Measurements from ENCODE around the gene SESTD1. TPM values are rescaled to one million over a fixed set of nuclear protein-coding genes. Genes with fewer than 3 reads are reported as not detected.

SESTD1 gene
- total and polyA plus RNA-seq, 2 of the 8 experiments (the other 6 are each of a cell fraction or from before 2014, with no cell fraction given) = 5.2 to 49.6 TPM

DNA sequence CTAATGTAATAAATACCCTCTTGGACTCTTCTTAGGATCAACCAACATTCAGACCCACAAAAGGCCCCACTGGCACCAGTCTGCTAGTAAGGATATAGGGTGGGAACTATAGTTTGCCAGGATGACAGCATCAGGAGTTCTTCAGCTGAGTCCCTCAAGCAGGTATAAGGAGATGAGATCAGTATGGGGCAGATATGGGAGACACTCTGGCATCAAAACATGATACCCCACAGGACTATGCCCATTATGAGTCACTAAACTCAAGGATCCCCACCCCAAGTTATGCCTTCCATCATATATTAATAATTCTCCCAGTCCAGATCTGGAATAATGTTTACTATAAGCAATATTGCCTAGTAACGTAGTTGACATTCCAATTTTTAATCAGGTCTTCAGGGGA is 131.6 kb downstream of the SESTD1 start:
- CTCF ChIA-PET (ENCODE audit: partially characterized antibody) = no interaction called here
- no peaks in the 10 kb centered on the region for H3K79me1 ChIP-seq (ENCODE audit: low read depth, low read length)
- no peak for DNase-seq (ENCODE audit: low read depth in 1 of 2, low spot score in 2 of 2)

More for the DNA sequence above, 131.6 kb downstream of the SESTD1 start:
- WGBS, 2 experiments (ENCODE audit: extremely low coverage in 1 of 2, insufficient coverage in 1 of 2, insufficient read length in 1 of 2, insufficient replicate concordance in 2 of 2, low coverage in 1 of 2, low lambda C conversion rate in 2 of 2, missing lambda C conversion rate in 1 of 2) = 93% methylated on average over 1 of the region's 1 CpG; no CpG with 5 or more reads in 1 of the 2 experiments
- Histone ChIP-seq H2BK5ac (ENCODE audit: low read depth, low read length) (no peak overlapping the region), H4K8ac (ENCODE audit: extremely low read depth, insufficient read depth, low read length) (no peak overlapping the region), H3K4ac (replicated peaks; ENCODE audit: insufficient read length, low read depth, low read length) (no peak overlapping the region), H3K23me2 (ENCODE audit: low read depth, low read length) (no peaks in the 10 kb centered on the region), H2AK5ac (ENCODE audit: low read depth, low read length) (no peak overlapping the region), H3K14ac (ENCODE audit: insufficient read length) (no peak overlapping the region), H4K91ac (replicated peaks; ENCODE audit: insufficient read length, low read length) (no peak overlapping the region), H3K9me3 (ENCODE audit: insufficient read depth in 2 of 2, low read depth in 1 of 2, low read length in 1 of 2) (no peaks in the 10 kb centered on the region), H2BK12ac (ENCODE audit: low read depth, low read length) (no peak overlapping the region), H3K79me2 (ENCODE audit: control insufficient read depth in 1 of 2, insufficient read depth in 2 of 2, low read length in 2 of 2) (no peaks in the 10 kb centered on the region), H3K4me3 (ENCODE audit: extremely low read depth in 1 of 4, insufficient read depth in 2 of 4, low read depth in 3 of 4, low read length in 4 of 4) (no peak overlapping the region), H2AFZ (ENCODE audit: low read length) (no peak overlapping the region), H4K20me1 (replicated peaks in 1 of 2; ENCODE audit: control insufficient read depth in 1 of 2, insufficient read depth in 2 of 2, low read length in 2 of 2) (no peaks in the 10 kb centered on the region), H2BK20ac (ENCODE audit: low read length) (no peak overlapping the region), H3K56ac (replicated peaks; ENCODE audit: insufficient read length, low read depth, low read length) (no peak overlapping the region), H3K36me3 (ENCODE audit: control insufficient read depth in 2 of 4, insufficient read depth in 4 of 4, low read length in 3 of 4) (no peaks in the 10 kb centered on the region), H2BK120ac (replicated peaks; ENCODE audit: low read depth, low read length) (no peak overlapping the region), H3K27me3 (replicated peaks in 1 of 4; ENCODE audit: control insufficient read depth in 3 of 4, extremely low read depth in 1 of 4, insufficient read depth in 3 of 4, low read length in 3 of 4) (no peaks in the 10 kb centered on the region), H3K23ac (ENCODE audit: insufficient read length) (no peak overlapping the region), H3K4me1 (replicated peaks in 1 of 4; ENCODE audit: control insufficient read depth in 3 of 4, insufficient read depth in 4 of 4, low read length in 3 of 4) (no peaks in the 10 kb centered on the region), H3K9ac (replicated peaks in 1 of 4; ENCODE audit: extremely low read depth in 1 of 4, low read depth in 3 of 4, low read length in 3 of 4) (no peak overlapping the region), H3K27ac (ENCODE audit: low read depth, low read length) (no peak overlapping the region), H4K5ac (ENCODE audit: insufficient read length, low read depth, low read length) (no peak overlapping the region), H3K4me2 (ENCODE audit: insufficient read depth in 1 of 2, low read depth in 2 of 2, low read length in 2 of 2) (no peak overlapping the region), H2BK15ac (ENCODE audit: low read length) (no peak overlapping the region), H3K18ac (ENCODE audit: extremely low read depth, low read length) (no peak overlapping the region)
- no peak for FAIRE-seq
- POLR2A ChIA-PET (ENCODE audit: partially characterized antibody) = no interaction called here
- TF ChIP-seq HDAC6 (IDR thresholded peaks at IDR 0.05; ENCODE audit: low read depth, low read length) = no peak
- TF ChIP-seq EGR1 (IDR thresholded peaks at IDR 0.05; ENCODE audit: borderline replicate concordance, low read depth, low read length) = no peak
- no peak for TF ChIP-seq SP1 (IDR thresholded peaks at IDR 0.05; ENCODE audit: low read depth, low read length)
- TF ChIP-seq CBX5 (IDR thresholded peaks at IDR 0.05; ENCODE audit: low read depth, low read length) = no peak
- no peak for TF ChIP-seq SP2 (IDR thresholded peaks at IDR 0.05; ENCODE audit: low read length)
- no peak for TF ChIP-seq RNF2 (IDR thresholded peaks at IDR 0.05; ENCODE audit: borderline replicate concordance, low read depth, low read length, missing control alignments, poor library complexity, severe bottlenecking)
- no peak for TF ChIP-seq TAF7 (optimal IDR thresholded peaks at IDR 0.05; ENCODE audit: borderline replicate concordance, low read depth, low read length)
- TF ChIP-seq CTBP2 (IDR thresholded peaks at IDR 0.05; ENCODE audit: borderline replicate concordance, insufficient read depth, insufficient read length, low read length) = no peak
- TF ChIP-seq JUND (IDR thresholded peaks at IDR 0.05; ENCODE audit: low read length) = no peak
- TF ChIP-seq SIRT6 (IDR thresholded peaks at IDR 0.05; ENCODE audit: low read length) = no peak
- no peak for TF ChIP-seq KDM5A (IDR thresholded peaks at IDR 0.05; ENCODE audit: low read length)
- no peak for TF ChIP-seq CHD2 (IDR thresholded peaks at IDR 0.05; ENCODE audit: low read length)
